Liver (tissue), 9 donors: Measurements from ENCODE around the gene ATP5PF. TPM values are rescaled to one million over a fixed set of nuclear protein-coding genes. Genes with fewer than 3 reads are reported as not detected.

Source experiments
- DNase-seq: peaks from one replicate; pipeline ENCODE4 v3.0.0-alpha.2; 2017; ENCODE audit warnings: low spot score
- H3K27ac ChIP-seq, 2 donors: one replicate each; pipeline ENCODE4 v1.7.0; 2013; ENCODE audit warnings: inconsistent platforms in 2 of 2, low read length in 2 of 2, control low read depth in 1 of 2, low read depth in 1 of 2, mild to moderate bottlenecking in 1 of 2
- H3K27me3 ChIP-seq, 4 donors: one replicate each; pipeline versions ENCODE4 v1.6.1 to v1.7.0; 2013; ENCODE audit warnings: low read length in 3 of 4, inconsistent platforms in 1 of 4, mild to moderate bottlenecking in 1 of 4, moderate library complexity in 1 of 4; ENCODE audit not compliant: control insufficient read depth in 4 of 4, insufficient read depth in 4 of 4
- H3K36me3 ChIP-seq, 4 donors: one replicate each; pipeline versions ENCODE4 v1.6.1 to v1.7.0; 2013; ENCODE audit warnings: low read length in 3 of 4, mild to moderate bottlenecking in 3 of 4, low read depth in 1 of 4, moderate library complexity in 1 of 4; ENCODE audit not compliant: control insufficient read depth in 4 of 4, insufficient read depth in 3 of 4
- H3K4me1 ChIP-seq, 4 donors: one replicate each; pipeline versions ENCODE4 v1.6.1 to v1.7.0; 2013; ENCODE audit warnings: low read length in 3 of 4, mild to moderate bottlenecking in 3 of 4, moderate library complexity in 1 of 4; ENCODE audit not compliant: control insufficient read depth in 4 of 4, insufficient read depth in 4 of 4
- H3K4me3 ChIP-seq, 3 donors: one replicate each; pipeline versions ENCODE4 v1.6.1 to v1.7.0; 2013; ENCODE audit warnings: low read length in 3 of 3, control low read depth in 1 of 3, low read depth in 1 of 3, mild to moderate bottlenecking in 1 of 3
- H3K9ac ChIP-seq, 2 donors: one replicate each; pipeline ENCODE4 v1.7.0; 2013; ENCODE audit warnings: low read length in 2 of 2, mild to moderate bottlenecking in 2 of 2, moderate library complexity in 2 of 2, control low read depth in 1 of 2, low read depth in 1 of 2
- H3K9me3 ChIP-seq, 4 donors: one replicate each; pipeline versions ENCODE4 v1.6.1 to v1.7.0; 2013; ENCODE audit warnings: low read length in 3 of 4; ENCODE audit not compliant: control insufficient read depth in 4 of 4
- EGR1 ChIP-seq, 2 donors: IDR thresholded peaks; 2 replicates each; pipeline ENCODE4 v1.6.1; 2016 to 2018; ENCODE audit warnings: antibody characterized with exemption in 2 of 2, low read depth in 2 of 2
- FOXA1 ChIP-seq: IDR thresholded peaks from 2 replicates; pipeline ENCODE4 v1.6.1; 2016; ENCODE audit warnings: antibody characterized with exemption
- HNF4A ChIP-seq, 2 donors: conservative IDR thresholded peaks; 2 replicates each; pipeline ENCODE4 v1.6.1; 2016; ENCODE audit warnings: antibody characterized with exemption in 2 of 2, mild to moderate bottlenecking in 2 of 2
- HNF4G ChIP-seq: IDR thresholded peaks from 2 replicates; pipeline ENCODE4 v1.6.1; 2016; ENCODE audit warnings: antibody characterized with exemption
- JUND ChIP-seq, 2 donors: IDR thresholded peaks; 2 replicates each; pipeline ENCODE4 v1.6.1; 2016; ENCODE audit warnings: antibody characterized with exemption in 2 of 2
- NR2F2 ChIP-seq: IDR thresholded peaks from 2 replicates; pipeline ENCODE4 v1.6.1; 2016; ENCODE audit warnings: antibody characterized with exemption
- RAD21 ChIP-seq, 2 donors: IDR thresholded peaks; 2 replicates each; pipeline ENCODE4 v1.6.1; 2016; ENCODE audit warnings: antibody characterized with exemption in 2 of 2, mild to moderate bottlenecking in 2 of 2
- RXRA ChIP-seq, 2 donors: IDR thresholded peaks; 2 replicates each; pipeline ENCODE4 v1.6.1; 2017 to 2018; ENCODE audit warnings: antibody characterized with exemption in 2 of 2, mild to moderate bottlenecking in 1 of 2
- SP1 ChIP-seq: IDR thresholded peaks from 2 replicates; pipeline ENCODE4 v1.6.1; 2018; ENCODE audit warnings: antibody characterized with exemption, mild to moderate bottlenecking
- TAF1 ChIP-seq: conservative IDR thresholded peaks from 2 replicates; pipeline ENCODE4 v1.6.1; 2016; ENCODE audit warnings: antibody characterized with exemption, mild to moderate bottlenecking
- ZBTB33 ChIP-seq: IDR thresholded peaks from 2 replicates; pipeline ENCODE4 v1.6.1; 2016; ENCODE audit warnings: antibody characterized with exemption
- WGBS: extraction: QIAGEN DNeasy Blood & Tissue Kit; methylation state at CpG from one replicate; pipeline ENCODE4 v1.1.7; 2013; 5-methylcytosine and 5-hydroxymethylcytosine counted together
- polyA plus RNA-seq, 2 donors: library from polyadenylated mRNA; stranded (reverse) in 1 of 2; unstranded in 1 of 2; fragments of 200-250 nt in 1 of 2; fragments of >200 nt in 1 of 2; fragmentation: Nextera tagmentation in 1 of 2; extraction: Ambion mirVana in 1 of 2; gene quantifications; one replicate each; pipeline versions ENCODE4 v1.2.1 to v1.2.3, GENCODE V29; 2013 to 2015
- total RNA-seq, 2 donors: library from RNA; depleted of rRNA; stranded (reverse); fragments of >200 nt; gene quantifications; one replicate each; pipeline ENCODE4 v1.2.3, GENCODE V29; 2014
- TF ChIP-seq, protein P1 (sequence below): fragments of 150-350 bp; IDR thresholded peaks from 2 replicates; pipeline ENCODE4 v1.5.1; 2017; ENCODE audit warnings: improper control_type of control experiment, low read depth, low read length; ENCODE audit not compliant: missing input control
- TF ChIP-seq, protein P2 (sequence below): IDR thresholded peaks from 2 replicates; pipeline ENCODE4 v1.6.1; 2016; ENCODE audit warnings: antibody characterized with exemption
- TF ChIP-seq, protein P3 (sequence below): IDR thresholded peaks from 2 replicates; pipeline ENCODE4 v1.6.1; 2016; ENCODE audit warnings: antibody characterized with exemption, mild to moderate bottlenecking
- donor health status: healthy.
- donor health status: healthy.
- donor health status: healthy.
- donor health status: healthy.
- donor health status: healthy.

Gene ATP5PF
- total and polyA plus RNA-seq, 4 donors = 77.2 to 637 (median 209) TPM

GRCh38 chr21:25710550-25710949, 24.2 kb downstream of the ATP5PF start:
- Histone ChIP-seq H3K4me1 (no peaks in the 10 kb centered on the region), H3K27ac (no peak overlapping the region), H3K9me3 (no peaks in the 10 kb centered on the region), H3K4me3 (no peak overlapping the region), H3K36me3 (peaks cover 0 to 2% (median 0%) of the 10 kb centered on the region in 4 donors), H3K9ac (no peak overlapping the region), H3K27me3 (no peaks in the 10 kb centered on the region)
- TF ChIP-seq HNF4A (conservative IDR thresholded peaks at IDR 0.05) (no peak), RXRA (IDR thresholded peaks at IDR 0.05) (no peak), HNF4G (no peak), JUND (IDR thresholded peaks at IDR 0.05) (no peak), ZBTB33 (no peak), NR2F2 (no peak), SP1 (no peak)
- TF ChIP-seq, protein P1, sequence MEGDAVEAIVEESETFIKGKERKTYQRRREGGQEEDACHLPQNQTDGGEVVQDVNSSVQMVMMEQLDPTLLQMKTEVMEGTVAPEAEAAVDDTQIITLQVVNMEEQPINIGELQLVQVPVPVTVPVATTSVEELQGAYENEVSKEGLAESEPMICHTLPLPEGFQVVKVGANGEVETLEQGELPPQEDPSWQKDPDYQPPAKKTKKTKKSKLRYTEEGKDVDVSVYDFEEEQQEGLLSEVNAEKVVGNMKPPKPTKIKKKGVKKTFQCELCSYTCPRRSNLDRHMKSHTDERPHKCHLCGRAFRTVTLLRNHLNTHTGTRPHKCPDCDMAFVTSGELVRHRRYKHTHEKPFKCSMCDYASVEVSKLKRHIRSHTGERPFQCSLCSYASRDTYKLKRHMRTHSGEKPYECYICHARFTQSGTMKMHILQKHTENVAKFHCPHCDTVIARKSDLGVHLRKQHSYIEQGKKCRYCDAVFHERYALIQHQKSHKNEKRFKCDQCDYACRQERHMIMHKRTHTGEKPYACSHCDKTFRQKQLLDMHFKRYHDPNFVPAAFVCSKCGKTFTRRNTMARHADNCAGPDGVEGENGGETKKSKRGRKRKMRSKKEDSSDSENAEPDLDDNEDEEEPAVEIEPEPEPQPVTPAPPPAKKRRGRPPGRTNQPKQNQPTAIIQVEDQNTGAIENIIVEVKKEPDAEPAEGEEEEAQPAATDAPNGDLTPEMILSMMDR = no peak
- TF ChIP-seq, protein P2, sequence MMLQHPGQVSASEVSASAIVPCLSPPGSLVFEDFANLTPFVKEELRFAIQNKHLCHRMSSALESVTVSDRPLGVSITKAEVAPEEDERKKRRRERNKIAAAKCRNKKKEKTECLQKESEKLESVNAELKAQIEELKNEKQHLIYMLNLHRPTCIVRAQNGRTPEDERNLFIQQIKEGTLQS = no peak
- 90% methylated on average over 5 of the region's 5 CpGs for whole genome bisulfite sequencing
- no peak for DNase-seq

DNA sequence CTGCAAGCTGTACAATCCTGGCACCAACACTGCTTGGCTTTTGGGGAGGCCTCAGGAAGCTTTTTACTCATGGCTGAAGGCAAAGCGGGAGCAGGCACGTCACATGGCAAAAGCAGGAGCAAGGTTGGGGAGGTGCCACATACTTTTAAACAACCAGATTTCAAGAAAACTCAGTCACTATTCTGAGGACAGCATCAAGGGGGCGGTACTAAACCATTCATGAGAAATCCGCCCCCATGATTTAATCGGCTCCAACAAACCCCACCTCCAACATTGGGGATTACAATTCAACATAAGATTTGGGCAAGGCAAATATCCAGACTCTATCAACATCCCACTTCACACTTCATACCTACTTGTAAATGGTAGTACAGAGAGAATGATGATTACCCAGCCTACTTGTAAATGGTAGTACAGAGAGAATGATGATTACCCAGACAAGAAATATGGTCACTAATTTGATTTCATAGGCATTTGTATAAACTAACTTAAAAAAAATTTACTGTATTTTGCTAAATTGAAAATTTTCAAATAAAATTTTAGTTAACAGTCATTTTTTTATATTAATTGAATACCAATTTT, 24.9 kb downstream of the ATP5PF start:
- Histone ChIP-seq H3K9ac (no peak overlapping the region), H3K9me3 (no peaks in the 10 kb centered on the region), H3K27ac (no peak overlapping the region), H3K4me3 (no peak overlapping the region), H3K27me3 (no peaks in the 10 kb centered on the region), H3K4me1 (no peaks in the 10 kb centered on the region), H3K36me3 (no peaks in the 10 kb centered on the region)
- DNase-seq = no peak
- 84% methylated on average over 5 of the region's 5 CpGs for WGBS
- TF ChIP-seq RXRA (IDR thresholded peaks at IDR 0.05) (no peak), RAD21 (IDR thresholded peaks at IDR 0.05) (no peak), HNF4G (no peak), EGR1 (IDR thresholded peaks at IDR 0.05; ENCODE audit: low read depth in 2 of 2) (no peak), FOXA1 (no peak), NR2F2 (no peak), TAF1 (no peak)
- TF ChIP-seq, protein P1 = no peak
- TF ChIP-seq, protein P3, sequence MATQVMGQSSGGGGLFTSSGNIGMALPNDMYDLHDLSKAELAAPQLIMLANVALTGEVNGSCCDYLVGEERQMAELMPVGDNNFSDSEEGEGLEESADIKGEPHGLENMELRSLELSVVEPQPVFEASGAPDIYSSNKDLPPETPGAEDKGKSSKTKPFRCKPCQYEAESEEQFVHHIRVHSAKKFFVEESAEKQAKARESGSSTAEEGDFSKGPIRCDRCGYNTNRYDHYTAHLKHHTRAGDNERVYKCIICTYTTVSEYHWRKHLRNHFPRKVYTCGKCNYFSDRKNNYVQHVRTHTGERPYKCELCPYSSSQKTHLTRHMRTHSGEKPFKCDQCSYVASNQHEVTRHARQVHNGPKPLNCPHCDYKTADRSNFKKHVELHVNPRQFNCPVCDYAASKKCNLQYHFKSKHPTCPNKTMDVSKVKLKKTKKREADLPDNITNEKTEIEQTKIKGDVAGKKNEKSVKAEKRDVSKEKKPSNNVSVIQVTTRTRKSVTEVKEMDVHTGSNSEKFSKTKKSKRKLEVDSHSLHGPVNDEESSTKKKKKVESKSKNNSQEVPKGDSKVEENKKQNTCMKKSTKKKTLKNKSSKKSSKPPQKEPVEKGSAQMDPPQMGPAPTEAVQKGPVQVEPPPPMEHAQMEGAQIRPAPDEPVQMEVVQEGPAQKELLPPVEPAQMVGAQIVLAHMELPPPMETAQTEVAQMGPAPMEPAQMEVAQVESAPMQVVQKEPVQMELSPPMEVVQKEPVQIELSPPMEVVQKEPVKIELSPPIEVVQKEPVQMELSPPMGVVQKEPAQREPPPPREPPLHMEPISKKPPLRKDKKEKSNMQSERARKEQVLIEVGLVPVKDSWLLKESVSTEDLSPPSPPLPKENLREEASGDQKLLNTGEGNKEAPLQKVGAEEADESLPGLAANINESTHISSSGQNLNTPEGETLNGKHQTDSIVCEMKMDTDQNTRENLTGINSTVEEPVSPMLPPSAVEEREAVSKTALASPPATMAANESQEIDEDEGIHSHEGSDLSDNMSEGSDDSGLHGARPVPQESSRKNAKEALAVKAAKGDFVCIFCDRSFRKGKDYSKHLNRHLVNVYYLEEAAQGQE = no peak
